Gastrocnemius medialis (tissue), 4 donors: ENCODE data around the gene DGKH. TPM values are rescaled to one million over a fixed set of nuclear protein-coding genes. Genes with fewer than 3 reads are reported as not detected.

Experiments used
- ATAC-seq, 2 donors: fragments of 150-250 bp; one replicate each; pipeline ENCODE4 v1.9.1; 2016
- DNase-seq, 2 donors: peaks; one replicate each; pipeline ENCODE4 v3.0.0-alpha.2; 2019
- H3K27ac ChIP-seq, 4 donors: fragments of 200-600 bp; sonication (generic); 1 replicate in 1 of 4; 2 replicates in 3 of 4; pipeline ENCODE4 v1.5.1; 2016 to 2018; ENCODE audit warnings: mild to moderate bottlenecking in 2 of 4, moderate library complexity in 1 of 4
- H3K27me3 ChIP-seq, 3 donors: fragments of 200-600 bp; sonication (generic) in 2 of 3; 1 replicate in 1 of 3; 2 replicates in 2 of 3; pipeline versions ENCODE4 v1.5.1 to v1.6.0; 2016 to 2019; ENCODE audit warnings: mild to moderate bottlenecking in 1 of 3, moderate library complexity in 1 of 3
- H3K36me3 ChIP-seq, 2 donors: fragments of 200-600 bp; sonication (generic) in 1 of 2; one replicate each; pipeline ENCODE4 v1.5.1; 2017 to 2018
- H3K4me1 ChIP-seq, 2 donors: fragments of 200-600 bp; sonication (generic) in 1 of 2; one replicate each; pipeline ENCODE4 v1.5.1; 2016 to 2017; ENCODE audit warnings: mild to moderate bottlenecking in 2 of 2
- H3K4me3 ChIP-seq, 4 donors: fragments of 200-600 bp; sonication (generic) in 3 of 4; 1 replicate in 1 of 4; 2 replicates in 3 of 4; pipeline ENCODE4 v1.5.1; 2016 to 2019; ENCODE audit warnings: mild to moderate bottlenecking in 2 of 4
- H3K9me3 ChIP-seq, 3 donors: fragments of 200-600 bp; sonication (generic) in 2 of 3; 1 replicate in 1 of 3; 2 replicates in 2 of 3; pipeline ENCODE4 v1.5.1; 2016 to 2019
- CTCF ChIP-seq, 5 experiments: fragments of 450-650 bp in 3 of 5; fragments of 200-600 bp in 2 of 5; sonication (generic) in 2 of 5; IDR thresholded peaks in 4 of 5; conservative IDR thresholded peaks in 1 of 5; 1 replicate in 4 of 5; 2 replicates in 1 of 5; pipeline ENCODE4 v1.5.1; 2016 to 2019; ENCODE audit warnings: antibody characterized with exemption in 5 of 5, mild to moderate bottlenecking in 3 of 5, moderate library complexity in 3 of 5
- POLR2A ChIP-seq, 2 donors: fragments of 450-650 bp; IDR thresholded peaks; one replicate each; pipeline ENCODE4 v1.6.1; 2017; ENCODE audit warnings: antibody characterized with exemption in 2 of 2, mild to moderate bottlenecking in 2 of 2, moderate library complexity in 2 of 2
- in situ Hi-C, 4 donors: fragments of 200-750 bp; cut with MboI; loops; one replicate each; pipeline versions ENCODE4 v1.15.0 to v1.8.0; 2017; ENCODE audit warnings: low sequenced_read_pairs in 4 of 4
- intact Hi-C: fragments of 100-400 bp; cut with DNase I; formaldehyde crosslinking; loops from one replicate; pipeline ENCODE4 v1.15.1; 2023; ENCODE audit warnings: low total_unique reads
- total RNA-seq, 4 donors: library from RNA; depleted of rRNA; stranded (reverse); fragments of >200 nt; gene quantifications; one replicate each; pipeline versions ENCODE4 v1.1.0 to v1.2.3, GENCODE V29; 2016

The DGKH gene
- total RNA-seq, 4 donors from 2014 or later: 2.2 to 3.7 (median 3.0) TPM

- peaks cover 0 to 6% of the 10 kb centered on the region in 2 donors for H3K4me1 ChIP-seq
- no peaks in the 10 kb centered on the region for H3K36me3 ChIP-seq
- H3K27me3 ChIP-seq: no peaks in the 10 kb centered on the region
- in situ Hi-C loops: loop anchor here in 1 of 4 donors (10.0 kb wide), 1 partner anchor 63 kb away; no protein-coding TSS in a partner anchor
- intact Hi-C loops: loop anchor here (10.0 kb wide), 2 partner anchors 57 to 167 kb away; no protein-coding TSS in a partner anchor
- no peak for TF ChIP-seq CTCF (IDR thresholded peaks at IDR 0.05 in 4 of 5, conservative IDR thresholded peaks at IDR 0.05 in 1 of 5)
- TF ChIP-seq POLR2A (IDR thresholded peaks at IDR 0.05): no peak
- H3K9me3 ChIP-seq: no peaks in the 10 kb centered on the region
- no peak overlapping the region for H3K4me3 ChIP-seq
- ATAC-seq (no peak), DNase-seq (no peak)
- no peak overlapping the region for H3K27ac ChIP-seq
Measured at GRCh38 chr13:42071672-42072419, 23.4 kb downstream of the DGKH start.

GRCh38 chr13:42073683-42074082, 25.2 kb downstream of the DGKH start:
- H3K27me3 ChIP-seq: no peaks in the 10 kb centered on the region
- H3K4me1 ChIP-seq: peaks cover 0 to 6% of the 10 kb centered on the region in 2 donors
- no peaks in the 10 kb centered on the region for H3K36me3 ChIP-seq
- TF ChIP-seq POLR2A (IDR thresholded peaks at IDR 0.05): no peak
- TF ChIP-seq CTCF (IDR thresholded peaks at IDR 0.05 in 4 of 5, conservative IDR thresholded peaks at IDR 0.05 in 1 of 5): no peak
- H3K27ac ChIP-seq: no peak overlapping the region
- in situ Hi-C loops: loop anchor here in 1 of 4 donors (10.0 kb wide), 1 partner anchor 61 kb away; no protein-coding TSS in a partner anchor
- DNase-seq (no peak), ATAC-seq (no peak)
- intact Hi-C loops: loop anchor here (10.0 kb wide), 2 partner anchors 59 to 169 kb away; no protein-coding TSS in a partner anchor
- H3K4me3 ChIP-seq: no peak overlapping the region
- no peaks in the 10 kb centered on the region for H3K9me3 ChIP-seq

GRCh38 chr13:42075517-42075916, 27.1 kb downstream of the DGKH start:
- Histone ChIP-seq H3K27ac (no peak overlapping the region), H3K27me3 (no peaks in the 10 kb centered on the region), H3K4me1 (peaks cover 0 to 6% of the 10 kb centered on the region in 2 donors), H3K4me3 (no peak overlapping the region), H3K36me3 (no peaks in the 10 kb centered on the region), H3K9me3 (no peaks in the 10 kb centered on the region)
- in situ Hi-C loops: loop anchor here in 1 of 4 donors (10.0 to 25.0 kb wide), 2 partner anchors 59 to 163 kb away; no protein-coding TSS in a partner anchor
- no peak for ATAC-seq
- no peak for DNase-seq
- TF ChIP-seq POLR2A (IDR thresholded peaks at IDR 0.05) (no peak), CTCF (IDR thresholded peaks at IDR 0.05 in 4 of 5, conservative IDR thresholded peaks at IDR 0.05 in 1 of 5) (no peak)
- intact Hi-C loops: loop anchor here (10.0 kb wide), 2 partner anchors 61 to 171 kb away; no protein-coding TSS in a partner anchor

GRCh38 chr13:42076309-42076713, 27.9 kb downstream of the DGKH start:
- no peaks in the 10 kb centered on the region for H3K36me3 ChIP-seq
- no peak overlapping the region for H3K27ac ChIP-seq
- intact Hi-C loops (loop anchor here (10.0 kb wide), 2 partner anchors 62 to 172 kb away; no protein-coding TSS in a partner anchor), in situ Hi-C loops (loop anchor here in 1 of 4 donors (10.0 to 25.0 kb wide), 2 partner anchors 58 to 164 kb away; no protein-coding TSS in a partner anchor)
- no peaks in the 10 kb centered on the region for H3K9me3 ChIP-seq
- peaks cover 0 to 6% of the 10 kb centered on the region in 2 donors for H3K4me1 ChIP-seq
- ATAC-seq: no peak
- no peaks in the 10 kb centered on the region for H3K27me3 ChIP-seq
- TF ChIP-seq POLR2A (IDR thresholded peaks at IDR 0.05): no peak
- no peak for TF ChIP-seq CTCF (IDR thresholded peaks at IDR 0.05 in 4 of 5, conservative IDR thresholded peaks at IDR 0.05 in 1 of 5)
- no peak overlapping the region for H3K4me3 ChIP-seq
- DNase-seq: no peak
